ENCODE results near the gene GRHL1. TPM values are rescaled to one million over a fixed set of nuclear protein-coding genes. Genes with fewer than 3 reads are reported as not detected.
"Not testable (repeated sequence)": the region's sequence is repeated elsewhere in the genome, so short reads cannot be mapped to it uniquely, and the experiment has no call there.

Gene GRHL1
- total RNA-seq, 1 donor from 2014 or later: 0.26 TPM

- no peak for DNase-seq (ENCODE audit: low read depth in 2 of 2)
Observed at GRCh38 chr2:10022966-10023662, 71.6 kb downstream of the GRHL1 start.

DNA sequence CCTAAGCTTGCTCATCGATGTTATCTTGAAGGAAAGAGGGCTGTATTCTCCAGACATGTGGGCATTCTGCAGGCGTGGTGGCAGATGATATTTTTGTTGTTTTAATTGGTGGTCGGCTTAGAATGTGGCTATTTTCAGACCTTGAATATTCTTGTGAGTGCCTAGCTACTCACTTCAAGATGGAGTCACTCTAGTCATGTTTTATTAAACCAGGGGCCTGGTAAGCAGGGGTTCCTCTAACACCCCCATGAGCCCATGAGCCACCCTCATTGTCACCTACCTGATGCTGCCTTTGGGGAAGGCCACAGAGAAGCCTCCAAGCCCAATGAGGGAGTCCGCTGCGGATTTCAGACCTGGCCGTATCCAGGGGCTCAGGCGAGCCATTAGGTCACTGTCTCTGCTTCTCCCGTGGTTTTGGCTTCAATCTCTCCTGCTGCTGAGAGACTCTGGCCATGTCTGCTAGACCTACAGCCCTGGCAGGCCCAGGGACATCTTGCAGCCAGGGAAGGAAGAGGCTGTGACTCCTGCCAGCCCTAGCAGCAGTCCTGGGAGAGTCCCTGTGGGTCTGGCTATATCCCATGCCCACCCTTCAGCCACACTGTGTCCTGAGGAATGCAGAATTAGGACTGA, 75.6 kb downstream of the GRHL1 start:
- no peak for DNase-seq (ENCODE audit: low read depth in 2 of 2)

- no peak for DNase-seq (ENCODE audit: low read depth in 2 of 2)
Observed at GRCh38 chr2:10027660-10028330, 76.3 kb downstream of the GRHL1 start.

GRCh38 chr2:10028407-10028987, 77.0 kb downstream of the GRHL1 start:
- peak in 1 of 2 donors; percentile 21 for DNase-seq (ENCODE audit: low read depth in 2 of 2)

DNA sequence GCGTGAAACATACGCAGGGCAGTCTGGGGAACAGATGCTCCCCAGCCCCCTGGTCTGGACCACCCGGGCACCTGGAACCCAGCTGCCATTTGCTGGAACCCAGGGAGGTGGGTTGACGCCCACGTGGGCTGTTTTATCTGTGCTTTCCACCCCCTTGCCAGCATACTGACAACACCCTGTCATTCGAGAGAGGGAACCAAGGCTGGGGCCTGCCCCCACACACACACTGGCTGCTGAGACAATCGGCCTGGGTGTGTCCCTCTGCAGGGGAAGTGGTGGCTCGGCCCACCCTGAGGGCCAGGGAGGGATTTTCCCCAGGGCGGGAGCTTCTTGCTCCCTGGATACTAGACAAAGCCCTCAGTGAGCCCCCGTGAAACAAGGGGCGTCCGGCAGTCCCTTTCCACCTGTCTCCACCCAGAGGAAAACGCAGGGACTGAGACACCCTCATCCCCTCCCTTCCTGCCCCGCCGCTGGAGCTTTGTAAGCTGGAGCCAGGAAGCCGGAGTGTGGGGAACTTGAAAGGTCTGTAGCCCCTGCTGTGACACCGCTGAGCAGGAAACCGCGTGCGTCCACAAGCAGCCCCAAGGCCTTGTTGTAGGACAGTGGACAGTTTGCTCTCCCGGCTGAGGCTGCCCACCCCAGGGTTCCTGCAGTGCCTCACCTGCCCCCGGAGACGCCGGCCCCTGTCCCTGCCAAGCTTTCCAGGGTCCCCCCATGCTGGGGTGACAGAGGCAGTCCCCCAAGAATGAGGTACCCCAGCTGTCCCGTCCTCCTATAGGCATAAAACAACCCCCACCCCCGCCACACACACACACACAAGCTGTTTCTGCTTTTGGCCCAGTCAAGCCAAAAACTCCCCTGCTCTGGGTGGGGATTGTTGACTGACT, 77.7 kb downstream of the GRHL1 start:
- DNase-seq (ENCODE audit: low read depth in 2 of 2): peak in 1 of 2 donors; percentile 47

DNA sequence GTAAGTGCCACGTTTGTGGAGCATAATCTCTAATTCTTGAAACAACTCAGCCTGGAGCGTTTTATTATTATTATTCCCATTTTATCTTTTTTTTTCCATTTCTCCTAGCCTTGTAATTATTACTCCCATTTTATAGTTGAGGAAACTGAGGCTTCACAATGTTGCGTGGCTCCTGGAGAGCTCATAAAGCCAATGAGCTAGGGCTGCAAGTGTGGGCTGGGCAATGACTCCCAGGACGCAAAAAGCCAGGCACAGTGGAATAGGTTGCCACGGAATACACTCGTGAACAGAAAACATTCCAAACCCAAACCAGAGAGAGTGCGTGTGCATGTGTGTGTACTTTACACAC, 78.4 kb downstream of the GRHL1 start:
- no peak for DNase-seq (ENCODE audit: low read depth in 2 of 2)

DNA sequence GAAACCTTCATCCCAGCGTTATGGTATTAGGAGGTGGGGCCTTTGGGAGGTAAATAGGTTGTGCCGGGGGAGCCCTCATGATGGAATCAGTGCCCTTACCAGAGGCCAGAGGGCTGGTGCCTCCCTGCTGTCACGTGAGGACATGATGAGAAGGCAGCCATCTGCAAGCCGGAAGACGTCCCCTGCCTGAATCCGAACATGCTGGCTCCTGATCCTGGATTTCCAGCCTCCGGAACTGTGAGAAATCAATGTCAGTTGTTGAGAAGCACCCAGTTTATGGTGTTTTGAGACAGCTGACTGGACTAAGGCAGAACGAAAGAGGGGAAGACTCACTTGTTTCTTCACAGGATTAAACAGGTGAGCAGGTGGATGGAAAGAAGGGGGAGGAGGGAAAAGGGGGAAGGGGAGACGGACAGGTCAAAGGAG, 78.8 kb downstream of the GRHL1 start:
- DNase-seq (ENCODE audit: low read depth in 2 of 2): no peak

GRCh38 chr2:10030798-10031197, 79.3 kb downstream of the GRHL1 start:
- not testable (repeated sequence) for DNase-seq (ENCODE audit: low read depth in 2 of 2)

DNA sequence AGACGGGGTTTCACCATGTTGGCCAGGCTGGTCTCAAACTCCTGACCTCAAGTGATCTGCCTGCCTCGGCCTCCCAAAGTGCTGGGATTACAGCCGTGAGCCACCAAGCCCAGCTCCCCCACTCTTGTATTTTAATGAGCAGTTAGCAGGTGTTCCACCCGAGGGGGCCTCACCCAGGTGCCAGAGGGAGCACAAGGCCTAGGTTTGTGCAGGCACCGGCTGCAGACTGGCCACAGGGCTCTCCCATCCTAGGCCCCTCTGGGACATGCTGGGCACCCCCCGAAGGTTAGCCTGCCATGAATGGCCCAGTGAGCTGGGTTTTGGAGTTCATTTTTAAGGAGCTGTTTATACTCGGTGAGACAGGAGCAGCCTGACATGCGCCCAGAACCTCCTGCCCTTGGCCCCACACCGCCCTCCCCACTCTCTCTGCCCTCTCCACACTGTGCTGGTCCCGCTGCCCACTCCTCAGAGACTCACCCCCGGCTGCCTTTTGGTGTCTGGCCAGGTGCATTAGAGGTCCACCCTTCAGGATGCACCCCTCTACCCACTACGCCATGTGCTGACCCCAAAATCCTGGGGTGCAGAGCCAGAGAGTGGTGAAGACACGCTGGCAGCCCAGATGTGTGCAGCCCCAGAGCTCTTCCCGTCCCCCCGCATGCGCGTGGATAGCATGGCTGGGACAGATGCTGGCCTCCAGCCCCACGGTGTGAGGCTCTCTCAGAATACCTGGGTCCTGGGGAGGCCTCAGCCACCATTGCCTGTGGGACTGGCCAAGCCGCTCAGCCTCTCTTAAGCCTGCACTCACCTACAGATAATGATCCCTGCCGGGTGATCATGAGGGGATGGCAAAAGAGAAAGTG, 80.6 kb downstream of the GRHL1 start:
- DNase-seq (ENCODE audit: low read depth in 2 of 2): no peak

- DNase-seq (ENCODE audit: low read depth in 2 of 2): no peak
Observed at GRCh38 chr2:10032746-10033105, 81.2 kb downstream of the GRHL1 start.

DNA sequence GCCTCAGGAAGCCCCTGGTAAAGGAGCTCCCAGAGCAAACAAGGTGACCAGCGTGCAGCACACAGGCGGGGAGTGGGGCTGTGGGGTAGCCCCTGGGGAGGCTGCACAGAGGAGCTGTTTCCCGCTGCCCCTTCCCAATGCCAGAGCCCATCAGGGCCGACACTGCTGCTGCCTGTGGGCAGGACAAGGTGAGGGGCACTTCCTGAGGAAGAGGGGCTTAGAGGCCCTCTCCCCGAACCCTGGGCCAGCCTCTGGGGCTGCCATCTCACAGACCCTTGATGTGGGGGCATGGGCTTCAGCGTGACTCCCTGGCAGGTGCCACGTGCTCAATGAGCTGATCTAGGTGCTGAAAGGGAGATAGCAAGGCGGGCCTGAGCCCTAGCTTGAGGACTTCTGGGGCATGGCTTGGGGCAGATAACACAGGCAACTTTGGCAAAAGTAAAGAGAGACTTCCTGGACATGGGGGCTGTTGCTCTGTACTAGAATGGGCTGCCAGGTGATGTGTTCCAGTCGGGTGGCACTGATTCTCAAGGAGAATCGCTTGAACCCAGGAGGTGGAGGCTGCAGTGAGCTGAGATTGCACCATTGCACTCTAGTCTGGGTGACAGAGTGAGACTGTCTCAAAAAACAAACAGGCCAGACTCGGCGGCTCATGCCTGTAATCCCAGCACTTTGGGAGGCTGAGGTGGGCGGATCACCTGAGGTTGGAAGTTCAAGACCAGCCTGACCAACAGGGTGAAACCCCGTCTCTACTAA, 81.9 kb downstream of the GRHL1 start:
- DNase-seq (ENCODE audit: low read depth in 2 of 2): no peak

DNA sequence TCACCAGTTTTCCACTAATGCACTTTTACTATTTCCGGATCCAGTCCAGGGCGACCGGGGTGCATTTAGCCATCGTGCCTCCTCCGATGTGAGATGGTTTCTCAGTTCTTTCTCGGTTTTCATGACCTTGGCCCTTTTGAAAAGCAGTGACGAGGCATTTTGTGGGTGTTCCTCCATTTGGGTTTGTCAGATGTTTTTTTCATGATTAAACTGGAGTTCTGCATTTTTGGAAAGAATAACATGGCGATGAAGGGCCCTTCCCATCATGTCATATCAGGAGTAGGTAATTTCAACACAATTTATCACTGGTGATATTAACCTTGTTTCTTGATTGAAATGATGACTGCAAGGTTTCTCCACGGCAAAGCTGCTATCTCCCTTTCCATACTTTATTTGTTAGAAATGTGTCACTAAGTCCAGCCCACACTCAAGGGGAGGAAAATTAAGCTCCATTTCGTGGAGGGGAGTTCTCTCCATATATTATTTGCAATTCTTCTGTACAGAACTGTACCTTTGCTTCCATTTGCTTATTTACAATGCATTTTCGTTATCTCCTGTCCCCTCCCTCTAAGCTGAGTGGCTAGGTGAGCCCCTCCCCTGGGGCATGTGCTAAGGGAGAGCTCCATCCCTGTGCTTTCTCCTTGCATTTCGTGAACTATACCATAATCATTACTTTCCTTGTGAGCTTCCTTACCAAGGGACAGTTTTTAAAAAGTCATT, 83.0 kb downstream of the GRHL1 start:
- DNase-seq (ENCODE audit: low read depth in 2 of 2): no peak

GRCh38 chr2:10035053-10035422, 83.5 kb downstream of the GRHL1 start:
- no peak for DNase-seq (ENCODE audit: low read depth in 2 of 2)

- no peak for DNase-seq (ENCODE audit: low read depth in 2 of 2)
Observed at GRCh38 chr2:10035633-10036032, 84.1 kb downstream of the GRHL1 start.

- DNase-seq (ENCODE audit: low read depth in 2 of 2): peak; percentile 44 to 84
Observed at GRCh38 chr2:10036095-10036884, 84.8 kb downstream of the GRHL1 start.

- no peak for DNase-seq (ENCODE audit: low read depth in 2 of 2)
Observed at GRCh38 chr2:10038123-10038522, 86.6 kb downstream of the GRHL1 start.

- no peak for DNase-seq (ENCODE audit: low read depth in 2 of 2)
Observed at GRCh38 chr2:10038716-10039115, 87.2 kb downstream of the GRHL1 start.

DNA sequence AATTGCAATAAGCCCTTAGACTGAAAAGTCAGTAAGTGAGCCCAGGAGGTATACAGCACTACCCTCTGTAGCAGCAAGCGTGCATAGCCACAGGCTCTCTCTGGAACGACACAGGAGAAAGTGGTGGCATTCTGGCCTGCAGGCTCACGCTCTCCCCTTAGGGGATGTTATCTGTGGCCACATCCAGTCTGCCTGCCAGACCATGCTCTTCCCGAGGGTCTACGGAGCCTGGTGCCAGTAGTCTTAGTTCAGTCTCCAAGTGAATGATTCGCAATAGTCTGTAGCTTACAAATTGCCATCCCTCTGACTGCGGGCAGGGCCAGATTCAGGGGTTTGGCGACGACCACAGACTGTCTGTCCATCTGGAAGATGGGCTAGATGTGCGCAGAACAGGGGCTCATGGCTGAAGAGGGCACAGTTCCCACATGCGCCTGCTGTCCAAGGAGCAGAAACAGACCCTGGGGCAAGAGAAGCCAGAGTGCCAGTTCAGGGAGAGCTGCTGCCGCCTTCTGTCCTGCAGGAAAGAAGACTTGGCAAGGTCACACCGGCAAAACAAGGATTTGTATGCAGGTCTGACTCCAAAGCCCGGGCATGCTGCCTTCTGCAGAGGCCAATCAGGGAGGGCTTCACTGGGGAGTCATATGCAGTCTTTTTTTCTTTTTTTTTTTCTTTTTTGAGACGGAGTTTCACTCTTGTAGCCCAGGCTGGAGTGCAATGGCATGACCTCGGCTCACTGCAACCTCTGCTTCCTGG, 88.3 kb downstream of the GRHL1 start:
- no peak for DNase-seq (ENCODE audit: low read depth in 2 of 2)

Data from dermis microvascular lymphatic vessel endothelial cell (primary cell).